C1 segment of cervical spinal cord (tissue), 14 donors: Measurements from ENCODE around the gene CKAP4.
"Not testable (repeated sequence)": the region's sequence is repeated elsewhere in the genome, so short reads cannot be mapped to it uniquely, and the experiment has no call there.

ENCODE experiments used
- DNase-seq, 14 donors: peaks; one replicate each; lab custom pipeline; 2025; lab: John Stamatoyannopoulos, UW

The CKAP4 gene, protein sequence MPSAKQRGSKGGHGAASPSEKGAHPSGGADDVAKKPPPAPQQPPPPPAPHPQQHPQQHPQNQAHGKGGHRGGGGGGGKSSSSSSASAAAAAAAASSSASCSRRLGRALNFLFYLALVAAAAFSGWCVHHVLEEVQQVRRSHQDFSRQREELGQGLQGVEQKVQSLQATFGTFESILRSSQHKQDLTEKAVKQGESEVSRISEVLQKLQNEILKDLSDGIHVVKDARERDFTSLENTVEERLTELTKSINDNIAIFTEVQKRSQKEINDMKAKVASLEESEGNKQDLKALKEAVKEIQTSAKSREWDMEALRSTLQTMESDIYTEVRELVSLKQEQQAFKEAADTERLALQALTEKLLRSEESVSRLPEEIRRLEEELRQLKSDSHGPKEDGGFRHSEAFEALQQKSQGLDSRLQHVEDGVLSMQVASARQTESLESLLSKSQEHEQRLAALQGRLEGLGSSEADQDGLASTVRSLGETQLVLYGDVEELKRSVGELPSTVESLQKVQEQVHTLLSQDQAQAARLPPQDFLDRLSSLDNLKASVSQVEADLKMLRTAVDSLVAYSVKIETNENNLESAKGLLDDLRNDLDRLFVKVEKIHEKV

DNA sequence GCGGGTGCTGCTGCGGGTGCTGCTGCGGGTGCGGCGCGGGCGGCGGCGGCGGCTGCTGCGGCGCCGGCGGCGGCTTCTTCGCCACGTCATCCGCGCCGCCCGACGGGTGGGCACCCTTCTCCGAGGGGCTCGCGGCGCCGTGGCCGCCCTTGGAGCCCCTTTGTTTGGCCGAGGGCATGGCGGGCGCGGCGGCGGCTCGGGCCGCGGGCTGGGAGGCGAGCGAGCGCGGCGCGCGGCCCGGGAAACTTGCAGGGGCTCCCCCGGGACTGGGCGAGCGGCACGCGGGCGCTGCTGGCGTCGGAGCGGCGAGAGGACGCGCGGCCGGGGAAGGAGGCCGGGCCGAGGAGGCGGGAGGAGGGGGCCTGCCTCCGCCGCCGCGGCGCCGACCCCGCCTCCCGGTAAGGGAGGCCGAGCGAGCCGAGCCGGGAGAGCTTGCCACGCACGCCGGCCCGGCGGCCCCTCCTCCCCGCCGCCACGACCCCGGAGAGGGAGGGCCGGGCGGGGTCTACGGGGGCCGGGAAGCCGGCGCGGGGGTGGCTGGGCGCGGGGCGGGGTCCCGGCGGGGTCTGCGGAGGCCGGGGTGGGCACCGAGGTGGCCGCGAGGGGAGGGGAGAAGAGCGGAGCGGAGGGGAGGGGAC lies at the start of gene CKAP4:
TSS of gene CKAP4 (minus strand) at position 347 of the 638 bp plus-strand sequence. CDS start at position 178, 169 bp downstream.
- peak in 11 of 14 donors; percentile 11 to 71 (median 39) for DNase-seq

DNA sequence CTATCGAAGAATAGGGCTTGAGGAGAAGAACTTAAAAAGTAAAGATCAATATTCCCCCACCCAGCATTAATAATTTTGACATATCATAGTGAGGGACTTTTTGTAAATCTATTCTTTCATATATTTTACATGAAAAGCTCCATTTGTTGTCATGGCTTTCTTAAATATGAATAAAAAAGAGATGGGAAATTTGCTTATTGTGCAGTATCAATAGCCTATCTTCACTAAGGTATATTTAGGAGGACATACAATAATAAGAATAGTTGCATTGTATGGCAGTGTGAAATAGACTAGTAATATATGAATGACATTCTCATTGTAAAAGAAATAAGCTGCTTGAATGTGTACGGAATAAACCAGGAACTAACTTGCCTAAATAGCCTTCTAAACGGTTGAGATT lies 49.3 kb upstream of the CKAP4 start:
- no peak for DNase-seq

GRCh38 chr12:106296179-106296877 lies 48.5 kb upstream of the CKAP4 start:
- no peak for DNase-seq

DNA sequence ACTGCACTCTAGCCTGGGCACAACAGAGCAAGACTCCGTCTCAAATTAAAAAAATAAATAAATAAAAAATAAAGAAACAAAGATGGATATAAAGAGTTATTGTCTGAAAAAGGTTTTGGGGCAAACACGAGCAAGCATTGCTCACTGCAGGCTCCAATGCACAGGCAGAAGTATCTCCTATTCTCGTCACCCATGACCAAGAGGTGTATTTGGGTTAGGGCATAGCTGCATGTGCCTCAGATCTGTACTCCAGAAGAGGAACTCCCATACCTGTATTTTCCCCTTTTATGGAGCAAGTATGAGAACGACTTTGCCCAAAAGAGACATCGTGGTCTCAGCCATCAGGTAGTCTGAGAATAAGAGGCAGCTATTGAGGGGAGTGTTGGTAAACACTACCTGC lies 44.5 kb upstream of the CKAP4 start:
- DNase-seq: no peak

- no peak for DNase-seq
Observed at GRCh38 chr12:106291342-106291741, 43.5 kb upstream of the CKAP4 start.

DNA sequence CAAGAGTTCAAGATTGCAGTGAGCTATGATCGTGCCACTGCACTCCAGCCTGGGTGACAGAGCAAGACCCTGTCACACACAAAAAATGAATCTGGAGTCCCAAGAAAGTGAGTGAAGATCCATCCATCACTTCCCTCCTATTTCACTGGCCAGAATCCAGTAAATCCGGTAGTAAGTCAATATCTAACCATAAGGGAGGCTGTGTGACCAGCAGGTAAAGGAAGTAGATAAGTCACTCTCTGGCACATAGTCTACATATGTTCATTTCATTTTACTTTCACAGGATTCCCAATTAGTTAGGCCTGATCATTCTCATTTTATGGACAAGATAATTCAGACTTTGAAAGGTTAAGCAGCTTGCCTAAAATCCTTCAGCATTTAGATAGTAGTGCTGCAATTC lies 42.8 kb upstream of the CKAP4 start:
- no peak for DNase-seq

DNA sequence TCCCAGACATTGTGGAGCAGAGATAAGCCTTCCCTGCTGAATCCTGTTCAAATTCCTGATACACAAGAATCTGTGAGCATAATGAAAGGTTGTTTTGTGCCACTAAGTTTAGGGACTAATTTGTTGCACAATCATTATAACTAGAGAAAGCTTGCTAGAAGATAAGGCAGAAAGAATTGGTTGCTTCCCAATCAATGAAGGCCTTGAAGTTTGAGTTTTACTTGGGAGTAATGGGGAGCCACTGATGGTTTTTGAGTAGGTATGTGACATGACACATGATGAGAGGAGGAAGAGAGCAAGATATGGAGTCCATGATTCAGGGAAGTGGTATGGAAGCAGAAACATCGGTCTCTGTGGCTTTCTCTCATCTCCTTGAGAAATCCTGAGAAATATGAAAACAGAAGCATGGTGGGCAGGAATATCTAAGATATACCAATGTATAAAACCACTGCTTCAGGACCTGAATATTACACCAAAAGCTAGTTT lies 41.4 kb upstream of the CKAP4 start:
- no peak for DNase-seq

- no peak for DNase-seq
Observed at GRCh38 chr12:106288494-106289195, 40.8 kb upstream of the CKAP4 start.

GRCh38 chr12:106288101-106288493 lies 40.3 kb upstream of the CKAP4 start:
- DNase-seq: no peak

DNA sequence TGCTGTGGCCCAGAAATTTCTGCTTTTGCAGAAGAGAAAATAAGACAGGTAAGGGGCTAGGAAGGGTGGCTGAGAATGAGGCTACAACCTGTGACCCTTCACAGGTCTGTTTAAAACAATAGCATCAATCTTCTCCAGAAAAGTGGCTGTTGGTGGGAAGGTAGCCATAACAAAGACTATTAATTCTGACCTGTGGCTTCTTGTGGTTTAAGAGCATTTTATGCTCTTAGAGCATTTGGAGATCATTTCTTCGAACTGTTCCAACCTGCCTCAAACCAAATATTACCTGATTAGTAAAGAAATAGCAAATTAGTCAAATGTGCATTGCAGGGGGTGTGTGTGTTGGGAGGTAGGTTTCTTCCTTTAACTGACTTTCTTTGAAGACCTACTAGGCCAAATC lies 39.5 kb upstream of the CKAP4 start:
- DNase-seq: no peak

- not testable (repeated sequence) for DNase-seq
Observed at GRCh38 chr12:106286576-106287162, 38.8 kb upstream of the CKAP4 start.

- DNase-seq: no peak
Observed at GRCh38 chr12:106285982-106286381, 38.2 kb upstream of the CKAP4 start.

- DNase-seq: peak in 1 of 14 donors; percentile 69
Observed at GRCh38 chr12:106284358-106285105, 36.7 kb upstream of the CKAP4 start.

- DNase-seq: no peak
Observed at GRCh38 chr12:106282457-106283097, 34.8 kb upstream of the CKAP4 start.

- DNase-seq: no peak
Observed at GRCh38 chr12:106281804-106282203, 34.0 kb upstream of the CKAP4 start.

- DNase-seq: no peak
Observed at GRCh38 chr12:106281056-106281782, 33.4 kb upstream of the CKAP4 start.

GRCh38 chr12:106280106-106280505 lies 32.3 kb upstream of the CKAP4 start:
- no peak for DNase-seq

- DNase-seq: no peak
Observed at GRCh38 chr12:106276032-106276740, 28.4 kb upstream of the CKAP4 start.
